Left ventricle myocardium superior (tissue), 1 donor: ENCODE results near the gene FAM9A. TPM values are rescaled to one million over a fixed set of nuclear protein-coding genes. Genes with fewer than 3 reads are reported as not detected.
"Not testable (repeated sequence)": the region's sequence is repeated elsewhere in the genome, so short reads cannot be mapped to it uniquely, and the experiment has no call there.

Experiments used
- ATAC-seq: fragments of 200-7000 bp; cut with Tn5 transposase; one replicate; pipeline ENCODE4 v1.9.1; 2020; ENCODE audit warnings: mild to moderate bottlenecking, moderate library complexity
- DNase-seq: peaks from one replicate; pipeline ENCODE4 v3.0.0-alpha.2; 2020
- intact Hi-C: fragments of 100-400 bp; cut with micrococcal nuclease; formaldehyde crosslinking; loops from one replicate; pipeline ENCODE4 v1.11.0; 2022
- total RNA-seq: library from RNA; stranded (reverse); fragmentation: NEBNext Ultra II Directional; extraction: Animal tissue kit (Norgen Biotek cat#: 25700); gene quantifications from one replicate; pipeline ENCODE4 v1.2.1, GENCODE V29; 2021
- donor health status: DM: no; HTN: yes; CAD: no; lungs with severe emphysema.

The FAM9A gene
- total RNA-seq, 1 donor from 2014 or later: not detected

- intact Hi-C loops: no loop called here
- no peak for ATAC-seq
Observed at GRCh38 chrX:8808661-8809060, 7.5 kb upstream of the FAM9A start.

GRCh38 chrX:8805974-8806373 lies 4.8 kb upstream of the FAM9A start:
- intact Hi-C loops: no loop called here
- ATAC-seq: no peak
- no peak for DNase-seq

More at GRCh38 chrX:8808661-8809060, 7.5 kb upstream of the FAM9A start:
- DNase-seq: no peak

GRCh38 chrX:8805046-8805445 lies 3.9 kb upstream of the FAM9A start:
- ATAC-seq (no peak), DNase-seq (no peak)
- intact Hi-C loops: no loop called here

DNA sequence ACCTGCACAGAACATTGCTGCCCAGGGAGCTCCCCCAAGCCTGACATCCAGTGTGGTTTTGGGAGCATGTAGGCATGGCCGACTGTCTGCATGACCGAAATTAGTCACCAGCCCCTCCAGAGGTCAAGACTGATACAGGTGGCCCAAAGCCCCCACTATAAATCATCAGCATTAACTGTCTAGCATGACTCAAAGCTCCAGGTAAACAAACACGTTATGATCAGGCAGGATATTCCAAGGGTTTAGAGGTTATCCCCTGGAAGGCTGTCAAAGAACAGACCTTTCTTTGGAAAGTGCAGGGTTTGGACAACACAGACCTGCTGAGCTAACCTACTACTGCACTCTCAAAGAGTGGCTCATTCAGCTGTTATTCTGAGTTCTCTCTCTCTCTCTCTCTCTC lies 2.1 kb upstream of the FAM9A start:
- intact Hi-C loops: no loop called here

GRCh38 chrX:8800351-8800750 lies 832 bp downstream of the FAM9A start:
- ATAC-seq, intact Hi-C loops, DNase-seq: not testable (repeated sequence)

More for the DNA sequence above, 2.1 kb upstream of the FAM9A start:
- ATAC-seq: no peak
- no peak for DNase-seq

- DNase-seq, ATAC-seq, intact Hi-C loops: not testable (repeated sequence)
Observed at GRCh38 chrX:8799281-8799680, 1.9 kb downstream of the FAM9A start.

DNA sequence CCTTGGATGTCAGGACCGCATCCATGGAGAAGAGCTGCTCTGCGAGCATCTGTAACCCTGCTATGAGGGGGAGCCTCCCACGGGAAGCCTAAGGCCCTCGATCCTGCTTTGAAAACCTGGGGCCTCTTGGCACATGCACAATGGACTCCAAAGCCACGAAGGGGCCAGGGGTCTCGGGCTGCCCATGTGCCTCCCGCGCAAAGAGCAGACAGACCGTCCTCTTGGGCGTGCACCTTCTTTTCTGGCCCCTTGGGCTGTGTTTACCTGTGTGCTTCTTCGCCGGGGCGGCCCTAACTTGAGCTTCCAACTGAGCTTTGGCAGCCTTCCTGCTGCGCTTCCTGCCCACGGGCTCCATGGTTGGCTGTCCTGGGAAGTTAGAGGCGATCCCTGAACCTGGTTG lies 2.5 kb downstream of the FAM9A start:
- DNase-seq, intact Hi-C loops, ATAC-seq: not testable (repeated sequence)

DNA sequence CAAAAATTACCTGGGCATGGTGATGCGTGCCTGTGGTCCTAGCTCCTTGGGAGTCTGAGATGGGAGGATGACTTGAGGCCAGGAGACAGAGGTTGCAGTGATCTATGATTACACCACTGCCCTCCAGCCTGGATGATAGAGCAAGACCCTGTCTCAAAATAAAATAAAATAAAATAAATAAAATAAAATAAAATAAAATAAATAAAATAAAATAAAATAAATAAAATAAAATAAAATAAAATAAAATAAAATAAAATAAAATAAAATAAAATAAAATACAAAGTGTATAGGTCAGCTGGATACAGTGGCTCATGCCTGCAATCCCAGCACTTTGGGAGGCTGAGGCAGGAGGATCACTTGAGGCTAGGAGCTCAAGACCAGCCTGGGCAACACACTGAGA lies 14.1 kb downstream of the FAM9A start:
- intact Hi-C loops, ATAC-seq, DNase-seq: not testable (repeated sequence)

GRCh38 chrX:8784162-8784561 lies 17.0 kb downstream of the FAM9A start:
- ATAC-seq (no peak), DNase-seq (no peak)
- intact Hi-C loops: no loop called here

DNA sequence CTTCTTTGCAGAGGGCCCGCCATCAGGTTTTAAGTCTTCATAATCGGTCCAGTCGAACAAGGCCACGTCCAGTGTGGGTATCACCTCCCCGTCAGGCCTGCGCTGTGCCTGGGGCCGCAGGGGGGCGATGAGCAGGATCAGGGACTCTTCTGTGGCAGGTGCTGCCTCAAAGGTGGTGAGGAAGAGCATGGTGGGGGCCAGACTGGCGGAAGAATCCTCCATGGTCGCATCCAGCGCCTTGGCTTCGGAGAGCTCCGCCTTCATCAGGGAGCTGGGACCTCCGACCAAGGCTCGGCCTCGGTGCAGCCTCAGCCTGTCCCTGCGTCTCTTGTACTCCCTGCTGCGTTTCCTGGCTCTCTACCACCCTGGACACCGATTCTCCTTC lies 17.5 kb downstream of the FAM9A start:
- ATAC-seq (no peak), DNase-seq (no peak)
- intact Hi-C loops: no loop called here

- intact Hi-C loops: no loop called here
- DNase-seq: no peak
- ATAC-seq: no peak
Observed at GRCh38 chrX:8783097-8783713, 18.0 kb downstream of the FAM9A start.

DNA sequence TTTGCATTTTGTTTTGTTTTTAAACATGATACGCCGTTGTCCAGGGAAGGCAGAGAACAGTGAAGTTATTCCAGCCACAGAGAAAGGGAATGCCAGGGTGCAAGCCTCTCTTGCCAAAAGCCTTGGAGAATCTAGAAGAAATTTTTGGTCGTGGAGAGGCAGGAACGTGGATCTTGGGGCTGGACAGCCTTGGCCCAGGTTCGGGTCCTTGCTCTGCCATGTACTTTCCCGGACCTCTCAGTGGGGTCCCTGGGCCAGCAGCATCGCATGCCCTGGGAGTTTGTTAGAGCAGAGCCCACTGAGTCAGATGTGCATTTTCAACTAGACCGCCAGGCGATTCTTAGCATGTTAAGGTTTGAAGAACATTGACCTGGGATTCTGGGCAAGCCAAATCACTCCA lies 18.6 kb downstream of the FAM9A start:
- intact Hi-C loops: no loop called here
- no peak for DNase-seq
- no peak for ATAC-seq

DNA sequence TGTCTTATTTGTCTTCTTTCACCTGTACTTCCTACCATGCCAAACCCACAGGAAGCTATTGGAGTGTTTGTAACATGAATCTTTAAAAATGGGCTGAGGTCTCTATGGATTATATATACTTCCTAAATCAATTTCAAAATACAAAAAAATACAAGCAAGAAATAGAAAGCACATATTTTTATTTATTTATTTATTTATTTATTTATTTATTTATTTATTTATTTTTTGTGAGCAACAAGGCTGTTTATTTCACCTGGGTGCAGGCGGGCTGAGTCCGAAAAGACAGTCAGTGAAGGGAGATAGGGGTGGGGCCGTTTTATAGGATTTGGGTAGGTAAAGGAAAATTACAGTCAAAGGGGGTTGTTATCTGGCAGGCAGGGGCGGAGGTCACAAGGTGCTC lies 19.3 kb downstream of the FAM9A start:
- intact Hi-C loops, ATAC-seq, DNase-seq: not testable (repeated sequence)

- DNase-seq: no peak
- intact Hi-C loops: no loop called here
- ATAC-seq: no peak
Observed at GRCh38 chrX:8773117-8773516, 28.1 kb downstream of the FAM9A start.

DNA sequence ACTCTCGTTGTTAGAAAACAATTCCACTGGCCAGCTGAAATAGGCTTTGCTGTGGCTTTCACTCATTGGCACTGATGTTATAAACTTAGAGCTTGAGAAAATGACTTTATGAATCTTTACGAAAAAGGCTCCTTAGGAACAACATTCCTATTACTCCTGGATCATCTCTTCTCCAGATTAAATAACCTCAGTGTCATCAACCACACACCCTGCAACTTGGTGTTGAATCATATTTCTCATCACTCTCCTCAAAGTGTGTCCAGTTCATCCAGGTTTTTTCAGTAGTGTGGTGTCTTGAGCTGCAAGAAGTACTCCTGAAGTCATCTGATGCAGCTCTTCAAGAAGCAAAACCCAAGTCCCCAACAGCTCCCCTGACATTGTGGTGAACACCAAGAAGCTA lies 41.2 kb downstream of the FAM9A start:
- ATAC-seq: no peak
- intact Hi-C loops: no loop called here
- DNase-seq: no peak

DNA sequence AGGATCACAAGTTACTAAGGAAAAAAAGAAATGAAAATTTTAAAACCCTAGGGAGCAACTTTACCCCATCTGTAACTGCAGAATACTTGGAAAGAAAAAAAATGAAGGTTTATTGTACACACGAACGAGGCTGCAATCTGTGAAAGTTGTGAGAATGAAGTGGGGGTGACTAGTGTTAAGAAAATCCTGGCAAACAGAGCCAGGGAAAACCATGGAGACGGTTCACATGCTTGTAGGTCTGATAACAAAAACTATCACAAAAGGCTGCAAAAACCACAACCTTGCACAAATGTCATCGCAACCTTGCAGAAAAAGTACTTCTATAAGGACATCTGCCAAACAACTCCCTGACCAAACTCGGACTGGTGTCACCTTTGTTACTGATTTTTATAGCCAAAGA lies 42.5 kb downstream of the FAM9A start:
- ATAC-seq, intact Hi-C loops, DNase-seq: not testable (repeated sequence)

DNA sequence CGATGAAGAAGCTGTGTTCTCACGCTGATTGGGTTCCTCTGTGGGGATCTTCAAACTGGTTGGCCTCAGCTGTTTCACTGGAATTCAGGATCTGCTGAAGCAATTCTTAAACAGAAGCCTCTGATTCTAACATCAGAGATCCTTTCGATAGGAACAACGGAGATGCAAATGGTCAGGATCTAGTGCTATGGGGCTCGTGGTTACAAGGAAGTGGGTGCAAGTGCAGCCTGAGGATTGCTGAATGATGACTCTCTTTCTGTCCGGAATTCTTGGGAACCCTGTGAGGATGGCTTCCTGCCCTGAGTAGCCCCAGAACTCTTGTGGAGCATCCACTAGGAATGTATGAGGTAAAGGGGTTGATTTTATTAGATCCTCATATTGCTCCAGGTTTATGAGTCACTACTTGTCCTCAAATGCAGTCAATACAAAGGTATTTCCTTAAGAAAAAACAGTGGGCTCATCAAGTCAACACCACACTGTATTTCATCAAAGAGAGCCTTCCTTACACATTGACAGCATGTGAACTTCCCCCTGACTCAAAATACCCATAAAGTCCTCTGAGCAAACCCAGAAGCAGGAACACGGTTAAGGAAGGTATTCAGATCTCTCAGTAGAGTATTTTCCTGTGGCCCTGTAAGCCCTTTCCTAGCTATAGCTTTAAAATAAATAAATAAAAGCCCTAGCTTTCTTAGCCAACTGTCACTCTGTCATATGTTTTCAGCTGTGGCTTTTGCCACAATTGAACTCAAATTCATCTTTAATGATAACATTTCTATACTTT lies 43.4 kb downstream of the FAM9A start:
- intact Hi-C loops, ATAC-seq, DNase-seq: not testable (repeated sequence)

DNA sequence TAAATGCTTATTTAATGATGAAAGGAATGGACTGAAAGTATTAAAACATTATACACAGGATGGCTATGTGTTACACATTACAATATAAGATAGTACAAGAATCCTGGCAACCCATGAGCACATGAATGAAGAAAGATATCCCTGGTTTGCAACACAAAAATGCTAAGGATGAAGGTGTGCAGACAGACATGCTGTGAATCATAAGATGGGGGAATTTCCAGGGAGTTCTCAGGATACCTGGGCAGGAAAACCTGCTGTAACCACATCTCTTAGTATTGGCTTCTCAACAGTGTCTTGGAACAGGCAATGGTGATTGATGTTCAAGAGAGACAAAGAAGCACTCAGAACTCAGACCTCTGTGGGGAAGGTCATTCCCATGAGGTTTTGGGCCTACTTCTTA lies 45.4 kb downstream of the FAM9A start:
- no peak for ATAC-seq
- intact Hi-C loops: no loop called here

GRCh38 chrX:8755116-8755515 lies 46.1 kb downstream of the FAM9A start:
- intact Hi-C loops: no loop called here
- DNase-seq (no peak), ATAC-seq (no peak)

More for the DNA sequence above, 45.4 kb downstream of the FAM9A start:
- no peak for DNase-seq

DNA sequence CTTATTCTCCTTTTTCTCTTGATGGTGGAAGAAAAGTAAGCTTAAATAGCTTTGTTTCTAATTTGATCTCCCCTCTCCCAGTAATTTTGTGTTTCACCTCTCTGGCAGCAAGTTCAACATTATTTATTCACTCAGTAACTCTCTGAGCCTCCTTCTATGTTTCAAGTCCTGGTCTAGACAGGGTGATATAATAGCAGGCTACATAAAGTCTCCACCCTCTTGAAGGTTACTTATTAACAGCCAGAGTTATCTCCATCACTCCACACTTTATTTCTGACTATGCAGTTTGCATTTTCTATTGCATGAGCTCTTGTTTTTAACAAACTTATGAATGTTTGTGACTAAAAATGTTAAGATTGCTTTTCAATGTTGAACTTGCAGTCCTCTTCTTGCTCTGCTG lies 51.5 kb downstream of the FAM9A start:
- intact Hi-C loops: no loop called here
- no peak for ATAC-seq
- no peak for DNase-seq

DNA sequence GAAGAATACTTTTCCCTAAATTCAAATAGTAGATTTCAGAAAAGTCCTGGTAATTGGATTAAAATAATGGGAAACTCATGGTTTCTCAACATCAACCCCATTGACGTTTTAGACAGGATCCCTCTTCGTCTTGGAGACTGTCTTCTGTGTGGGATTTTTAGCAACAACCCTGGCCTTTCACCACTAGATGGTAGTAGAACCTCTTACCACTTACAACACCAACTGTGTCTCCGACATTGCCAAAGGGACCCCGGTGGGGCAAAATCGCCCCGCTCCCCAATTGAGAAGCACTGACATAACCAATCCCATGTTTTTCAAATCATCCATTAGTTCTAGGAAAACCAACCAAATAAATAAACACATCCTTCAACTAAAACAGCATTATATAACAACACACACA lies 52.3 kb downstream of the FAM9A start:
- no peak for ATAC-seq
- no peak for DNase-seq
- intact Hi-C loops: no loop called here
